ENCODE data around the gene SLC13A2. TPM values are rescaled to one million over a fixed set of nuclear protein-coding genes. Genes with fewer than 3 reads are reported as not detected.

SLC13A2 gene
- total RNA-seq, 1 donor from 2014 or later: not detected

- H3F3A ChIP-seq (ENCODE audit: low read depth): no peaks in the 10 kb centered on the region
- no peak overlapping the region for H3K4me2 ChIP-seq
- H2AFZ ChIP-seq (replicated peaks): no peak overlapping the region
- no peaks in the 10 kb centered on the region for H4K20me1 ChIP-seq (ENCODE audit: low read depth)
- Mint-ChIP-seq H3K4me3 (peak overlapping the region; percentile 30), H3K4me1 (peaks cover 41% of the 10 kb centered on the region), H3K9me3 (no peaks in the 10 kb centered on the region), H3K36me3 (no peaks in the 10 kb centered on the region), H3K27me3 (ENCODE audit: insufficient read depth, low read depth) (peaks cover 10% of the 10 kb centered on the region), H3K27ac (no peak overlapping the region)
- H3K27me3 ChIP-seq: no peaks in the 10 kb centered on the region
- no peaks in the 10 kb centered on the region for H3K36me3 ChIP-seq
- DNase-seq (ENCODE audit: low spot score): peak; percentile 71
- H3K4me3 ChIP-seq: no peak overlapping the region
- H3K79me2 ChIP-seq (ENCODE audit: low read depth): no peaks in the 10 kb centered on the region
- H3K27ac ChIP-seq: no peak overlapping the region
- no peaks in the 10 kb centered on the region for H3K9me3 ChIP-seq (ENCODE audit: low read depth)
- H3K4me1 ChIP-seq: no peaks in the 10 kb centered on the region
- no peak overlapping the region for H3K9ac ChIP-seq
- TF ChIP-seq EZH2 (IDR thresholded peaks at IDR 0.05) (no peak), EZH2phosphoT487 (IDR thresholded peaks at IDR 0.05) (no peak), CTCF (IDR thresholded peaks at IDR 0.05) (no peak)
These were observed 55.0 kb downstream of the SLC13A2 start for GRCh38 chr17:28528327-28529012.

GRCh38 chr17:28529013-28529400 lies 55.6 kb downstream of the SLC13A2 start:
- Histone ChIP-seq H3K4me3 (no peak overlapping the region), H4K20me1 (ENCODE audit: low read depth) (no peaks in the 10 kb centered on the region), H3K79me2 (ENCODE audit: low read depth) (no peaks in the 10 kb centered on the region), H2AFZ (replicated peaks) (no peak overlapping the region), H3K4me1 (no peaks in the 10 kb centered on the region), H3K27me3 (no peaks in the 10 kb centered on the region), H3K4me2 (no peak overlapping the region), H3K9me3 (ENCODE audit: low read depth) (no peaks in the 10 kb centered on the region), H3K9ac (no peak overlapping the region), H3K36me3 (no peaks in the 10 kb centered on the region), H3F3A (ENCODE audit: low read depth) (no peaks in the 10 kb centered on the region), H3K27ac (no peak overlapping the region)
- Mint-ChIP-seq H3K27ac (no peak overlapping the region), H3K4me3 (no peak overlapping the region), H3K36me3 (no peaks in the 10 kb centered on the region), H3K9me3 (no peaks in the 10 kb centered on the region), H3K27me3 (ENCODE audit: insufficient read depth, low read depth) (peaks cover 10% of the 10 kb centered on the region), H3K4me1 (peaks cover 39% of the 10 kb centered on the region)
- no peak for TF ChIP-seq EZH2 (IDR thresholded peaks at IDR 0.05)
- TF ChIP-seq EZH2phosphoT487 (IDR thresholded peaks at IDR 0.05): no peak
- no peak for TF ChIP-seq CTCF (IDR thresholded peaks at IDR 0.05)
- DNase-seq (ENCODE audit: low spot score): no peak

- H3K4me1 ChIP-seq: no peaks in the 10 kb centered on the region
- peaks cover 39% of the 10 kb centered on the region for H3K4me1 Mint-ChIP-seq
These were observed 56.8 kb downstream of the SLC13A2 start for GRCh38 chr17:28530250-28530649.

More at GRCh38 chr17:28530250-28530649, 56.8 kb downstream of the SLC13A2 start:
- no peaks in the 10 kb centered on the region for H3K79me2 ChIP-seq (ENCODE audit: low read depth)
- no peak overlapping the region for H3K9ac ChIP-seq
- H2AFZ ChIP-seq (replicated peaks): no peak overlapping the region
- H3K4me3 ChIP-seq: no peak overlapping the region
- no peak overlapping the region for H3K4me2 ChIP-seq
- Mint-ChIP-seq H3K9me3 (no peaks in the 10 kb centered on the region), H3K27me3 (ENCODE audit: insufficient read depth, low read depth) (peaks cover 10% of the 10 kb centered on the region), H3K4me3 (no peak overlapping the region), H3K27ac (no peak overlapping the region), H3K36me3 (no peaks in the 10 kb centered on the region)
- no peaks in the 10 kb centered on the region for H3K36me3 ChIP-seq
- no peak overlapping the region for H3K27ac ChIP-seq
- no peak for DNase-seq (ENCODE audit: low spot score)
- no peaks in the 10 kb centered on the region for H3F3A ChIP-seq (ENCODE audit: low read depth)
- TF ChIP-seq CTCF (IDR thresholded peaks at IDR 0.05) (no peak), EZH2 (IDR thresholded peaks at IDR 0.05) (no peak), EZH2phosphoT487 (IDR thresholded peaks at IDR 0.05) (no peak)
- no peaks in the 10 kb centered on the region for H3K9me3 ChIP-seq (ENCODE audit: low read depth)
- H4K20me1 ChIP-seq (ENCODE audit: low read depth): no peaks in the 10 kb centered on the region
- no peaks in the 10 kb centered on the region for H3K27me3 ChIP-seq

Measured in neural progenitor cell (in vitro differentiated cells).